BE2C (cell line): ENCODE data around the gene TALDO1.
A peak's percentile ranks its signal among the peaks of the same experiment; 100 is the strongest.

ENCODE experiments used
- DNase-seq: peaks from one replicate; pipeline ENCODE4 v3.0.0-alpha.2; 2020
- H3K27me3 ChIP-seq: fragments of 250-450 bp; sonication (Bioruptor Pico); 2 replicates; pipeline ENCODE4 v1.5.1; 2020; ENCODE audit warnings: mild to moderate bottlenecking
- H3K36me3 ChIP-seq: fragments of 250-450 bp; sonication (Bioruptor Pico); 2 replicates; pipeline ENCODE4 v1.5.1; 2020; ENCODE audit warnings: mild to moderate bottlenecking
- H3K4me1 ChIP-seq: fragments of 250-450 bp; sonication (Bioruptor Pico); 2 replicates; pipeline ENCODE4 v1.5.1; 2020
- H3K4me3 ChIP-seq: 2 replicates; pipeline ENCODE4 v1.5.1; 2011; ENCODE audit warnings: low read depth, low read length
- H3K9me3 ChIP-seq: fragments of 250-450 bp; sonication (Bioruptor Pico); 2 replicates; pipeline ENCODE4 v1.5.1; 2020
- CTCF ChIP-seq: IDR thresholded peaks from 2 replicates; pipeline ENCODE4 v1.5.1; 2012; ENCODE audit warnings: mild to moderate bottlenecking, low read depth, low read length

TALDO1 gene

GRCh38 chr11:778976-779954 lies 32.0 kb downstream of the TALDO1 start:
- DNase-seq = no peak
- H3K36me3 ChIP-seq = no peaks in the 10 kb centered on the region
- no peak overlapping the region for H3K4me3 ChIP-seq
- H3K4me1 ChIP-seq = no peaks in the 10 kb centered on the region; the same call in 1 of the 2 replicates
- no peaks in the 10 kb centered on the region for H3K9me3 ChIP-seq
- no peaks in the 10 kb centered on the region for H3K27me3 ChIP-seq
- TF ChIP-seq CTCF = no peak

DNA sequence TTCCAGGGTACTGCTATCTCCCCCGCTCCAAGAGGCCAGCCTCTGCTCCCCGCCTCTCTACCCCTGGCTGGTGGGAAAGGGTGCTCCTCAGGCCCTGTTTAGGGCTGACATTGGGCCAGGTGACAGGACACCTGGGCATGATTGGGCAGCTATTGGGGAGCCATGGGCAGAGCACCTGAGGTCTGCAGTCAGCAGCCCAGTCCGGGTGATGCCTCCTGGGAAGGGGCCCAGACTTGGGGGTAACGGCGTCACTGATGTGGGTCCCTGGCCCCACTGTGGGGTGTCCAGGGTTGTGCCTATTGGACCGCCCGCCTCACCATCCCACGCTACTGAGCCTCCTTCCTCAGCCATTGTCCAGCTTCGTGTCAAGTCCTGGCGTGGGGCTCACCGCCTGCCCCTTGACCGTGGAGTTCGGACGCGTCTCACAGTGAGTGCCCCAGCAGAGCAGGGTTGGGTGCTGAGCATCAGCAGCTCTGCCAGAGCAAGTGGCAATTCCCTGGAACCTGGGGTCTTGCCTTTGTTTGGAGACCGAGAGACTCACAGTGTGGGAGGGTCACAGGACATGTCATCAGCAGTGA lies 32.8 kb downstream of the TALDO1 start:
- H3K4me1 ChIP-seq = no peaks in the 10 kb centered on the region; the same call in 1 of the 2 replicates
- H3K4me3 ChIP-seq = no peak overlapping the region
- no peaks in the 10 kb centered on the region for H3K36me3 ChIP-seq
- no peaks in the 10 kb centered on the region for H3K9me3 ChIP-seq
- TF ChIP-seq CTCF = no peak
- no peaks in the 10 kb centered on the region for H3K27me3 ChIP-seq
- no peak for DNase-seq

DNA sequence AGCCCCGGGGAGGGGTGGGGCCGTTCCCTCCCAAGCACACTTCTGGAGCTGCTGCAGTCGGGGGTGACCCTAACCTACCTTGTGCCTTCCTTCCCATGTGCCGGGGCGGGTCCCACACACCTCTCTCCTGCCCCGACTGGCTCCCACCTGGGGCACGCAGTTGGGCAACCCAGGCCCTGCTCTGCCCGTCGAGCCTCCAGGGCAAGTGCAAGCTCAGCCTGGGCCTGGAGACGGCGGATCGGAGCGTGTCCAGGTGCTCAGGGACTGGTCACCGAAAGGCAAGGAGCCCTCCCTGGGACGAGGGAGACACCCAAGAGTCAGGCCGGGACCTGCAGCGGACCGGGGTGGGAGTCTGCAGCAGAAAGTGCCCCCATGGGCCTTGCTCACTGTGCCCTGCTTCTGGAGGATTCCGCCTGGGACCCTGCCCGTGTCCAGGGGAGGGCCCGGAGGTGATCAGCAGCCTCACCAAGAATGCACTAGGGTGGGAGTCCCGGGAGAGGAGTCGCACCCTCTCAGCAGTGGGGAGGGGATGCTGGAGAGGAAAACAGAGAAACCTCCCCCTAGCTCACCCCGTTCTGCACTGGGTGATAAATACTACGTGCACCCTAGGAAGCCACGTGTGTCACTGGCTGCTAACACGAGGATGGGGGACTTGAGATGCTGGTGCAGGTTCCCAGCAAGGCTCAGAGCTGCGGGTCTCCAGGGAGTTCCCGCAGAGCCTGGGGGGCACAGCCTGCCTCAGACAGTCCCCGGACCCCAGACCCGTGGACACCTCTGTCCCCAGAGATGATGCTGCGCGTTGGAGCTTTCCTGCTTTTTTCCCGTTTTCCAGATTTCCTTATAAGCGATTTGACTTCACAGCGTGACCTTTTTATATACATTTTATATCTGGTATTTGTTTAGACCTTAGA lies 35.3 kb downstream of the TALDO1 start:
- H3K36me3 ChIP-seq = no peaks in the 10 kb centered on the region
- TF ChIP-seq CTCF = no peak
- H3K4me1 ChIP-seq = no peaks in the 10 kb centered on the region; the same call in 1 of the 2 replicates
- H3K9me3 ChIP-seq = no peaks in the 10 kb centered on the region
- no peaks in the 10 kb centered on the region for H3K27me3 ChIP-seq
- no peak for DNase-seq
- H3K4me3 ChIP-seq = no peak overlapping the region

GRCh38 chr11:783581-784015 lies 36.3 kb downstream of the TALDO1 start:
- peak; percentile 84 for DNase-seq

More at GRCh38 chr11:783581-784015, 36.3 kb downstream of the TALDO1 start:
- Histone ChIP-seq H3K27me3 (no peaks in the 10 kb centered on the region), H3K4me3 (no peak overlapping the region), H3K9me3 (no peaks in the 10 kb centered on the region), H3K36me3 (no peaks in the 10 kb centered on the region), H3K4me1 (no peaks in the 10 kb centered on the region; the same call in 1 of the 2 replicates)
- TF ChIP-seq CTCF = peak; percentile 68
